Prostate gland (tissue), 2 donors: ENCODE measurements around the gene CSRNP2. TPM values are rescaled to one million over a fixed set of nuclear protein-coding genes. Genes with fewer than 3 reads are reported as not detected.
"Not testable (repeated sequence)": the region's sequence is repeated elsewhere in the genome, so short reads cannot be mapped to it uniquely, and the experiment has no call there.

Experiments
- DNase-seq: peaks from one replicate; pipeline ENCODE4 v3.0.0-alpha.2; 2019; ENCODE audit warnings: low spot score
- H3K27ac ChIP-seq, 2 donors: fragments of 200-600 bp; sonication (generic); 2 replicates each; pipeline ENCODE4 v1.5.1; 2017 to 2019
- H3K27me3 ChIP-seq: fragments of 200-600 bp; sonication (generic); replicated peaks from 2 replicates; pipeline ENCODE4 v1.5.1; 2019; ENCODE audit not compliant: insufficient read depth
- H3K36me3 ChIP-seq, 2 donors: fragments of 200-600 bp; sonication (generic); 1 replicate in 1 of 2; 2 replicates in 1 of 2; pipeline versions ENCODE4 v1.5.1 to v1.8.1; 2017 to 2019
- H3K4me1 ChIP-seq: fragments of 200-600 bp; sonication (generic); replicated peaks from 2 replicates; pipeline ENCODE4 v1.5.1; 2019
- H3K4me3 ChIP-seq, 2 donors: fragments of 200-600 bp; sonication (generic); 2 replicates each; pipeline ENCODE4 v1.5.1; 2017 to 2019
- H3K9me3 ChIP-seq: fragments of 200-600 bp; sonication (generic); 2 replicates; pipeline ENCODE4 v1.5.1; 2017
- POLR2A ChIP-seq: fragments of 450-650 bp; IDR thresholded peaks from one replicate; pipeline ENCODE4 v1.6.1; 2016; ENCODE audit warnings: antibody characterized with exemption, mild to moderate bottlenecking
- POLR2AphosphoS5 ChIP-seq: sonication (generic); formaldehyde crosslinking; IDR thresholded peaks from one replicate; pipeline ENCODE4 v1.6.1; 2017; ENCODE audit warnings: antibody characterized with exemption
- WGBS: methylation state at CpG from one replicate; pipeline ENCODE4 v1.1.5; 2018; 5-methylcytosine and 5-hydroxymethylcytosine counted together
- intact Hi-C: fragments of 100-400 bp; cut with DNase I; formaldehyde crosslinking; loops from one replicate; pipeline ENCODE4 v1.14.2; 2022
- total RNA-seq, 2 donors: library from RNA; depleted of rRNA; stranded (reverse); fragments of >200 nt; gene quantifications; one replicate each; pipeline ENCODE4 v1.1.0, GENCODE V29; 2016
- TF ChIP-seq, protein P1 (sequence below), 4 experiments: fragments of 200-600 bp in 2 of 4; fragments of 450-650 bp in 2 of 4; sonication (generic) in 2 of 4; IDR thresholded peaks; 1 replicate in 3 of 4; 2 replicates in 1 of 4; pipeline ENCODE4 v1.5.1; 2016 to 2019; ENCODE audit warnings: antibody characterized with exemption in 4 of 4, mild to moderate bottlenecking in 2 of 4, moderate library complexity in 2 of 4

CSRNP2 gene
- total RNA-seq, 2 donors from 2014 or later, result 27.3 to 46.1 TPM

DNA sequence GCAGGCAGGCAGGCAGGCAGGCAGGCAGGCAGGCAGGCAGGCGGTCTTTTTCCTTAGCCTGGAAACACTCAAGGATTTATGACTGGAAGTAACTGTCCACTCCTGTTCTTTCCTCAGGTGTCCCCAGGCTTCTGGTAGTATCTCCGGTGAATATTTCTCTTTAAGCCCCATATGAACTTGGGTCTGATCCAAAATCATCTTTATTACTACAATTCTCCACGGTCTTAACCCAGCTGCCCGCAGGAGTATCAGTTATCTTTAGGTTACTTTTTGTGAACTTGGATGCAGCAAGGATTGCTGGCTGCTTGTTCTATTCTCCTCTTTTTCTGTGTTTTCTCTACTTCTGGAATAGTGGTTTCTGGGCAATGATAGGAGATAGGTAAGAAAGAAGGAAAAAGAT is 3.3 kb downstream of the CSRNP2 start:
- Histone ChIP-seq H3K27me3 (no peaks in the 10 kb centered on the region), H3K9me3 (no peaks in the 10 kb centered on the region), H3K36me3 (no peaks in the 10 kb centered on the region), H3K27ac (no peak overlapping the region), H3K4me1 (no peaks in the 10 kb centered on the region), H3K4me3 (no peak overlapping the region)
- intact Hi-C loops, result loop anchor here (5.0 kb wide), 2 partner anchors 33 to 137 kb away; partner anchors contain the start of genes LETMD1 and POU6F1
- TF ChIP-seq POLR2A (no peak), POLR2AphosphoS5 (no peak)
- TF ChIP-seq, protein P1, sequence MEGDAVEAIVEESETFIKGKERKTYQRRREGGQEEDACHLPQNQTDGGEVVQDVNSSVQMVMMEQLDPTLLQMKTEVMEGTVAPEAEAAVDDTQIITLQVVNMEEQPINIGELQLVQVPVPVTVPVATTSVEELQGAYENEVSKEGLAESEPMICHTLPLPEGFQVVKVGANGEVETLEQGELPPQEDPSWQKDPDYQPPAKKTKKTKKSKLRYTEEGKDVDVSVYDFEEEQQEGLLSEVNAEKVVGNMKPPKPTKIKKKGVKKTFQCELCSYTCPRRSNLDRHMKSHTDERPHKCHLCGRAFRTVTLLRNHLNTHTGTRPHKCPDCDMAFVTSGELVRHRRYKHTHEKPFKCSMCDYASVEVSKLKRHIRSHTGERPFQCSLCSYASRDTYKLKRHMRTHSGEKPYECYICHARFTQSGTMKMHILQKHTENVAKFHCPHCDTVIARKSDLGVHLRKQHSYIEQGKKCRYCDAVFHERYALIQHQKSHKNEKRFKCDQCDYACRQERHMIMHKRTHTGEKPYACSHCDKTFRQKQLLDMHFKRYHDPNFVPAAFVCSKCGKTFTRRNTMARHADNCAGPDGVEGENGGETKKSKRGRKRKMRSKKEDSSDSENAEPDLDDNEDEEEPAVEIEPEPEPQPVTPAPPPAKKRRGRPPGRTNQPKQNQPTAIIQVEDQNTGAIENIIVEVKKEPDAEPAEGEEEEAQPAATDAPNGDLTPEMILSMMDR (IDR thresholded peaks at IDR 0.05), result no peak
- no peak for DNase-seq
- 49% methylated on average over 4 of the region's 4 CpGs for WGBS

DNA sequence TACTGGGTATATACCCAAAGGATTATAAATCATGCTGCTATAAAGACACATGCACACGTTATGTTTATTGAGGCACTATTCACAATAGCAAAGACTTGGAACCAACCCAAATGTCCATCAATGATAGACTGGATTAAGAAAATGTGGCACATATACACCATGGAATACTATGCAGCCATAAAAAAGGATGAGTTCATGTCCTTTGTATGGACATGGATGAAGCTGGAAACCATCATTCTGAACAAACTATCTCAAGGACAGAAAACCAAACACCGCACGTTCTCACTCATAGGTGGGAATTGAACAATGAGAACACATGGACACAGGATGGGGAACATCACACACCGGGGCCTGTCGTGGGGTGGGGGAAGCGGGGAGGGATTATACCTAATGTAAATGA is 4.5 kb downstream of the CSRNP2 start:
- WGBS, result 89% methylated on average over 6 of the region's 6 CpGs

DNA sequence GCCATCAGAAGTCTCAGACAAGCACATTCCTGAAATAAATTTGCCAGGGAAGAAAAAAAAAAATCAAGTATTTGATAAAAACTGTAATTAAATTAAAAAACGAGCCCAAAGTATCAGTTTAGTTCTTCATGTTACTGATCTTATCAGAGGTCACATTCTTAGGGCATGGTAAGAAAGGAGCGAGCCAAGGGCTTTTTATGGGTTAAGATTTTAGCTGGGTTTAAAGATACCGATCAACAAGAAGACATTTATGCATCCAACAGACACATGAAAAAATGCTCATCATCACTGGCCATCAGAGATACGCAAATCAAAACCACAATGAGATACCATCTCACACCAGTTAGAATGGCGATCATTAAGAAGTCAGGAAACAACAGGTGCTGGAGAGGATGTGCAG is 5.0 kb downstream of the CSRNP2 start:
- 38% methylated on average over 5 of the region's 5 CpGs for WGBS
- H3K27me3 ChIP-seq, H3K4me1 ChIP-seq, DNase-seq, H3K4me3 ChIP-seq, intact Hi-C loops, H3K9me3 ChIP-seq, H3K36me3 ChIP-seq, H3K27ac ChIP-seq: not testable (repeated sequence)

More for the DNA sequence above, 4.5 kb downstream of the CSRNP2 start:
- H3K4me1 ChIP-seq, DNase-seq, H3K27ac ChIP-seq, H3K4me3 ChIP-seq, H3K36me3 ChIP-seq, H3K9me3 ChIP-seq, intact Hi-C loops, H3K27me3 ChIP-seq: not testable (repeated sequence)

DNA sequence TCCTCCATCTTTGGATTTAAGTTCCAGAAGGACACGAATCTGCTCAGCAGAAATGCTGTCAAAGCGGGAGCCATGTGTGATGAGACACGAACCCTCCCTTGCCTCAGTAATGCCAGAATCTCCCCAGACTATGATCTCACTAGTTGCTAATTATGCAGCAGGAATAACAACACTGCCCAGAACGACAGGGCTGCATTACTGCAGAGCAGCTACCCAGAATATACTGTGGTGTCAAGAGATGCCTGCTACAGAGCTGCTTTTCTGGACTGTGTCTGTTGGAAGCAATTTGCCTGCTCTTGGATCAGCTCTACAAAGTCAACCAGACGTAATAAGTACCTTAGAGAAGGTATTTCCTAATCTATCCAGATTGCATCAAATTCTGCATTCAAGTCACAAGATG is 5.5 kb downstream of the CSRNP2 start:
- Histone ChIP-seq H3K4me1 (no peaks in the 10 kb centered on the region), H3K4me3 (no peak overlapping the region), H3K9me3 (no peaks in the 10 kb centered on the region), H3K27me3 (no peaks in the 10 kb centered on the region), H3K27ac (no peak overlapping the region), H3K36me3 (no peaks in the 10 kb centered on the region)
- DNase-seq, result no peak
- TF ChIP-seq, protein P1 (IDR thresholded peaks at IDR 0.05), result no peak
- no peak for TF ChIP-seq POLR2AphosphoS5
- no peak for TF ChIP-seq POLR2A
- 25% methylated on average over 5 of the region's 5 CpGs for WGBS
- intact Hi-C loops, result no loop called here

DNA sequence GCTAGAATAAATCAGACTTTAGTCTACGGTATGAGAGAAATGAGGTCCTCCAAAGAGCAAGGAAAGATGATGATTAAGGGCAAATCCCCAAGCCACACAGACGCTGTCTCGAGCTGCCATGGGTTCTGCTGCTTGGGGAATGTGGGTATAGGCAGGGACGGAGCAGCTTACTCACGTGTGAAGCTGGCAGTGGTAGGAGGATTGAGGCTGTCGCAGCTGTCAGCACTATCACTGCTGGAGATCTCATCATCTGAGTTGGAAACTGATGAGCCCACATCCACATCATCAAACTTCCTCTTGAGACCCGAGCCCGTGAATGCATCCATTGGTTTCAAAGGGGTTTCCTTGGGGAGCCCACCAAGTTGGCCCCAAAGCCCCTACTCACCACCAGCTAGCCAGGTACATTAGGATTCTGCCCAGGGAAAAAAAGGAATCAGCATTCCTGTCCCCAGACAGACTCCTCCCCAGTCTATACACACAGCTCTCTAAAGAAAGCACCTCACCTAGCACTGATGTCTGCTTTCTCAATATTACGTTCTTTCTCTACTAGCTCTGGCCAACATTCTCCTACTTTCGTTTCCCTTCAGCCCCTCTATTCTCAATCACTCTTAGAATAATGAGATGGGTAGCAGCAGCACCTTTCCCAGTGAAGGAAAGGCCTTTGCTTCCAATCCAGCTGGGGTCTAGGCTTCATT is 7.0 kb downstream of the CSRNP2 start:
- Histone ChIP-seq H3K27ac (no peak overlapping the region), H3K9me3 (no peaks in the 10 kb centered on the region), H3K4me1 (no peaks in the 10 kb centered on the region), H3K27me3 (no peaks in the 10 kb centered on the region), H3K36me3 (no peaks in the 10 kb centered on the region), H3K4me3 (no peak overlapping the region)
- WGBS, result 91% methylated on average over 10 of the region's 10 CpGs
- DNase-seq, result no peak
- intact Hi-C loops, result no loop called here
- TF ChIP-seq, protein P1 (IDR thresholded peaks at IDR 0.05), result no peak
- TF ChIP-seq POLR2AphosphoS5 (no peak), POLR2A (no peak)

DNA sequence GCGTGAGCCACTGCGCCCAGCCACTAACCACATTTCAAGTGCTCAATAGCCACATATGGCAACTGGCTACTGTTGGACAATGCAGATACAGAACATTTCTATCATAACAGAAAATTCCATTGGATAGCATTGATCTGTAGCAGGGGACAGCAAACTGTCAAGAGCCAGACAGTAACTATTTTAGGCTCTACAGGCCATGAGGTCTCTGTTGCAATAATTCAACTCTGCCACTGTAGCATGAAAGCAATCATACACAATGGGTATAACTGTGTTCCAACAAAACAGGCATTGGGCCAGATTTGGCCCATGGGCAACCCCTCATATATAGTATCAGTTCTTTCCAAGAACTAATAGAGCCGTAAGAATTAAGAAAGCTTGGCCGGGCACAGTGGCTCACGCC is 8.0 kb downstream of the CSRNP2 start:
- intact Hi-C loops, result no loop called here
- DNase-seq, result no peak
- Histone ChIP-seq H3K27ac (no peak overlapping the region), H3K4me3 (no peak overlapping the region), H3K9me3 (no peaks in the 10 kb centered on the region), H3K4me1 (no peaks in the 10 kb centered on the region), H3K36me3 (no peaks in the 10 kb centered on the region), H3K27me3 (no peaks in the 10 kb centered on the region)
- TF ChIP-seq, protein P1 (IDR thresholded peaks at IDR 0.05), result no peak
- WGBS, result 94% methylated on average over 5 of the region's 5 CpGs
